Measurements from ENCODE around the gene IP6K3.

IP6K3 gene

GRCh38 chr6:33723371-33724085 lies 23.2 kb downstream of the IP6K3 start:
- Histone ChIP-seq H3K4me3 (replicated peaks; ENCODE audit: low read depth, low read length) (no peak overlapping the region), H3K27me3 (replicated peaks; ENCODE audit: control insufficient read depth, insufficient read depth, low read length) (peaks cover 2% of the 10 kb centered on the region), H3K36me3 (ENCODE audit: control insufficient read depth, insufficient read depth, low read length) (no peaks in the 10 kb centered on the region)
- DNase-seq (ENCODE audit: extremely low read depth, insufficient read length): no peak
- no peak for TF ChIP-seq CTCF (IDR thresholded peaks at IDR 0.05; ENCODE audit: insufficient read depth, low read length, poor library complexity, severe bottlenecking)

- no peak for DNase-seq (ENCODE audit: extremely low read depth, insufficient read length)
- TF ChIP-seq CTCF (IDR thresholded peaks at IDR 0.05; ENCODE audit: insufficient read depth, low read length, poor library complexity, severe bottlenecking): no peak
- H3K4me3 ChIP-seq (replicated peaks; ENCODE audit: low read depth, low read length): no peak overlapping the region
- no peaks in the 10 kb centered on the region for H3K36me3 ChIP-seq (ENCODE audit: control insufficient read depth, insufficient read depth, low read length)
- peaks cover 2% of the 10 kb centered on the region for H3K27me3 ChIP-seq (replicated peaks; ENCODE audit: control insufficient read depth, insufficient read depth, low read length)
Measured at GRCh38 chr6:33722103-33722623, 24.5 kb downstream of the IP6K3 start.

- H3K4me3 ChIP-seq (replicated peaks; ENCODE audit: low read depth, low read length): no peak overlapping the region
- no peak for TF ChIP-seq CTCF (IDR thresholded peaks at IDR 0.05; ENCODE audit: insufficient read depth, low read length, poor library complexity, severe bottlenecking)
- no peaks in the 10 kb centered on the region for H3K36me3 ChIP-seq (ENCODE audit: control insufficient read depth, insufficient read depth, low read length)
- DNase-seq (ENCODE audit: extremely low read depth, insufficient read length): no peak
- H3K27me3 ChIP-seq (replicated peaks; ENCODE audit: control insufficient read depth, insufficient read depth, low read length): peaks cover 2% of the 10 kb centered on the region
Measured at GRCh38 chr6:33721508-33721907, 25.2 kb downstream of the IP6K3 start.

GRCh38 chr6:33720998-33721397 lies 25.7 kb downstream of the IP6K3 start:
- no peak for TF ChIP-seq CTCF (IDR thresholded peaks at IDR 0.05; ENCODE audit: insufficient read depth, low read length, poor library complexity, severe bottlenecking)
- peaks cover 2% of the 10 kb centered on the region for H3K27me3 ChIP-seq (replicated peaks; ENCODE audit: control insufficient read depth, insufficient read depth, low read length)
- H3K4me3 ChIP-seq (replicated peaks; ENCODE audit: low read depth, low read length): no peak overlapping the region
- no peaks in the 10 kb centered on the region for H3K36me3 ChIP-seq (ENCODE audit: control insufficient read depth, insufficient read depth, low read length)
- DNase-seq (ENCODE audit: extremely low read depth, insufficient read length): no peak

- no peak for DNase-seq (ENCODE audit: extremely low read depth, insufficient read length)
- Histone ChIP-seq H3K27me3 (replicated peaks; ENCODE audit: control insufficient read depth, insufficient read depth, low read length) (peaks cover 2% of the 10 kb centered on the region), H3K4me3 (replicated peaks; ENCODE audit: low read depth, low read length) (no peak overlapping the region), H3K36me3 (ENCODE audit: control insufficient read depth, insufficient read depth, low read length) (no peaks in the 10 kb centered on the region)
- TF ChIP-seq CTCF (IDR thresholded peaks at IDR 0.05; ENCODE audit: insufficient read depth, low read length, poor library complexity, severe bottlenecking): no peak
Measured at GRCh38 chr6:33719326-33719987, 27.2 kb downstream of the IP6K3 start.

Measured in GM06990 (cell line).